Measurements from ENCODE around the gene FTCDNL1. TPM values are rescaled to one million over a fixed set of nuclear protein-coding genes. Genes with fewer than 3 reads are reported as not detected.

Gene FTCDNL1
- total and polyA plus RNA-seq, 4 donors, result 2.1 to 5.3 (median 4.1) TPM

DNA sequence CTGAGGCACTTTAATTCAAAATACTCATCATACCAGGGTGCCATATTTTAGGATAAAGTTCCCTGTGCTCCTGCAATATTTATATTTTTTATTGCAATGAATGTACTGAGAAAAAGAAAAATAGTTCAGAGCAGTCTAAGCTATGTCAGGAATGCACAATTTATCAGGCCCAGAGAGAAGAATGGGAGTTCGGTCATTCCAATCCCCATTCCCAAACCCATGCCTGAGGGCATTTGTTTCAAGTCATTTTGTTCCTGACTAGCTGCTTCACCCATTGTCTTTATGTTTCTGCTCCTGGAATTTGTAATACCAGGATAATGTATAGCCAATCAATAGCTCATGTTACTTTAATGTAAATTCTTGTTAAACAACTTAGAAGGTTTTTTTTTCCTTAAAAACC is 24.4 kb upstream of the FTCDNL1 start (continued):
- TF ChIP-seq, protein P1, sequence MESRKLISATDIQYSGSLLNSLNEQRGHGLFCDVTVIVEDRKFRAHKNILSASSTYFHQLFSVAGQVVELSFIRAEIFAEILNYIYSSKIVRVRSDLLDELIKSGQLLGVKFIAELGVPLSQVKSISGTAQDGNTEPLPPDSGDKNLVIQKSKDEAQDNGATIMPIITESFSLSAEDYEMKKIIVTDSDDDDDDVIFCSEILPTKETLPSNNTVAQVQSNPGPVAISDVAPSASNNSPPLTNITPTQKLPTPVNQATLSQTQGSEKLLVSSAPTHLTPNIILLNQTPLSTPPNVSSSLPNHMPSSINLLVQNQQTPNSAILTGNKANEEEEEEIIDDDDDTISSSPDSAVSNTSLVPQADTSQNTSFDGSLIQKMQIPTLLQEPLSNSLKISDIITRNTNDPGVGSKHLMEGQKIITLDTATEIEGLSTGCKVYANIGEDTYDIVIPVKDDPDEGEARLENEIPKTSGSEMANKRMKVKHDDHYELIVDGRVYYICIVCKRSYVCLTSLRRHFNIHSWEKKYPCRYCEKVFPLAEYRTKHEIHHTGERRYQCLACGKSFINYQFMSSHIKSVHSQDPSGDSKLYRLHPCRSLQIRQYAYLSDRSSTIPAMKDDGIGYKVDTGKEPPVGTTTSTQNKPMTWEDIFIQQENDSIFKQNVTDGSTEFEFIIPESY (IDR thresholded peaks at IDR 0.05), result no peak
- no peak for TF ChIP-seq JUND (IDR thresholded peaks at IDR 0.05)

DNA sequence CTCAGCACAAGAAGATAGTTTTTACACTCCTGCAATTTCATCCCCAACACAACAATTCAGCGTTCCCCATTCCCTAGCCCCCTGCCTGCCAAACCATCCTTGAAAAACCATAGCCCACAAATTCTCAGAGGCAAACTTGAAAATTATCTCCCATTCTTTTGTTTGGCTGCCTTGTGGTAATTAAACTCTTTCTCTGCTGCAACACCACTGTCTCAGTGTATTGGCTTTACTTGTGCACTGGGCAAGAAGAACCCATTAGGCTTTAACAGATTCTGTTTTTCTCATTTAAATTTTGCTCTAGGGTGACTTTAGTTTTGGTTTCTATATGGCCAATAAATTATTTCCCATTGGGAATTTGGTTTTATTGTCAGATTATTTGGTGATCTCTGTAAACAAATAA is 23.2 kb upstream of the FTCDNL1 start:
- TF ChIP-seq HNF4G (IDR thresholded peaks at IDR 0.05) (no peak), JUND (IDR thresholded peaks at IDR 0.05) (no peak), YY1 (IDR thresholded peaks at IDR 0.05) (no peak), EGR1 (IDR thresholded peaks at IDR 0.05; ENCODE audit: low read depth in 2 of 2) (no peak), FOXA2 (IDR thresholded peaks at IDR 0.05) (no peak), TAF1 (conservative IDR thresholded peaks at IDR 0.05) (no peak), HNF4A (conservative IDR thresholded peaks at IDR 0.05) (no peak), NR2F2 (IDR thresholded peaks at IDR 0.05) (no peak), SP1 (IDR thresholded peaks at IDR 0.05) (no peak), FOXA1 (IDR thresholded peaks at IDR 0.05) (no peak), RXRA (IDR thresholded peaks at IDR 0.05) (no peak), GABPA (IDR thresholded peaks at IDR 0.05 in 1 of 2, conservative IDR thresholded peaks at IDR 0.05 in 1 of 2) (no peak), RAD21 (IDR thresholded peaks at IDR 0.05) (no peak)
- TF ChIP-seq, protein P1 (IDR thresholded peaks at IDR 0.05), result no peak
- TF ChIP-seq, protein P2, sequence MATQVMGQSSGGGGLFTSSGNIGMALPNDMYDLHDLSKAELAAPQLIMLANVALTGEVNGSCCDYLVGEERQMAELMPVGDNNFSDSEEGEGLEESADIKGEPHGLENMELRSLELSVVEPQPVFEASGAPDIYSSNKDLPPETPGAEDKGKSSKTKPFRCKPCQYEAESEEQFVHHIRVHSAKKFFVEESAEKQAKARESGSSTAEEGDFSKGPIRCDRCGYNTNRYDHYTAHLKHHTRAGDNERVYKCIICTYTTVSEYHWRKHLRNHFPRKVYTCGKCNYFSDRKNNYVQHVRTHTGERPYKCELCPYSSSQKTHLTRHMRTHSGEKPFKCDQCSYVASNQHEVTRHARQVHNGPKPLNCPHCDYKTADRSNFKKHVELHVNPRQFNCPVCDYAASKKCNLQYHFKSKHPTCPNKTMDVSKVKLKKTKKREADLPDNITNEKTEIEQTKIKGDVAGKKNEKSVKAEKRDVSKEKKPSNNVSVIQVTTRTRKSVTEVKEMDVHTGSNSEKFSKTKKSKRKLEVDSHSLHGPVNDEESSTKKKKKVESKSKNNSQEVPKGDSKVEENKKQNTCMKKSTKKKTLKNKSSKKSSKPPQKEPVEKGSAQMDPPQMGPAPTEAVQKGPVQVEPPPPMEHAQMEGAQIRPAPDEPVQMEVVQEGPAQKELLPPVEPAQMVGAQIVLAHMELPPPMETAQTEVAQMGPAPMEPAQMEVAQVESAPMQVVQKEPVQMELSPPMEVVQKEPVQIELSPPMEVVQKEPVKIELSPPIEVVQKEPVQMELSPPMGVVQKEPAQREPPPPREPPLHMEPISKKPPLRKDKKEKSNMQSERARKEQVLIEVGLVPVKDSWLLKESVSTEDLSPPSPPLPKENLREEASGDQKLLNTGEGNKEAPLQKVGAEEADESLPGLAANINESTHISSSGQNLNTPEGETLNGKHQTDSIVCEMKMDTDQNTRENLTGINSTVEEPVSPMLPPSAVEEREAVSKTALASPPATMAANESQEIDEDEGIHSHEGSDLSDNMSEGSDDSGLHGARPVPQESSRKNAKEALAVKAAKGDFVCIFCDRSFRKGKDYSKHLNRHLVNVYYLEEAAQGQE (IDR thresholded peaks at IDR 0.05), result no peak
- TF ChIP-seq, protein P3, sequence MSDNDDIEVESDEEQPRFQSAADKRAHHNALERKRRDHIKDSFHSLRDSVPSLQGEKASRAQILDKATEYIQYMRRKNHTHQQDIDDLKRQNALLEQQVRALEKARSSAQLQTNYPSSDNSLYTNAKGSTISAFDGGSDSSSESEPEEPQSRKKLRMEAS (IDR thresholded peaks at IDR 0.05), result no peak
- TF ChIP-seq, protein P4, sequence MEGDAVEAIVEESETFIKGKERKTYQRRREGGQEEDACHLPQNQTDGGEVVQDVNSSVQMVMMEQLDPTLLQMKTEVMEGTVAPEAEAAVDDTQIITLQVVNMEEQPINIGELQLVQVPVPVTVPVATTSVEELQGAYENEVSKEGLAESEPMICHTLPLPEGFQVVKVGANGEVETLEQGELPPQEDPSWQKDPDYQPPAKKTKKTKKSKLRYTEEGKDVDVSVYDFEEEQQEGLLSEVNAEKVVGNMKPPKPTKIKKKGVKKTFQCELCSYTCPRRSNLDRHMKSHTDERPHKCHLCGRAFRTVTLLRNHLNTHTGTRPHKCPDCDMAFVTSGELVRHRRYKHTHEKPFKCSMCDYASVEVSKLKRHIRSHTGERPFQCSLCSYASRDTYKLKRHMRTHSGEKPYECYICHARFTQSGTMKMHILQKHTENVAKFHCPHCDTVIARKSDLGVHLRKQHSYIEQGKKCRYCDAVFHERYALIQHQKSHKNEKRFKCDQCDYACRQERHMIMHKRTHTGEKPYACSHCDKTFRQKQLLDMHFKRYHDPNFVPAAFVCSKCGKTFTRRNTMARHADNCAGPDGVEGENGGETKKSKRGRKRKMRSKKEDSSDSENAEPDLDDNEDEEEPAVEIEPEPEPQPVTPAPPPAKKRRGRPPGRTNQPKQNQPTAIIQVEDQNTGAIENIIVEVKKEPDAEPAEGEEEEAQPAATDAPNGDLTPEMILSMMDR (IDR thresholded peaks at IDR 0.05; ENCODE audit: low read depth, low read length, missing input control), result no peak
- TF ChIP-seq, protein P5, sequence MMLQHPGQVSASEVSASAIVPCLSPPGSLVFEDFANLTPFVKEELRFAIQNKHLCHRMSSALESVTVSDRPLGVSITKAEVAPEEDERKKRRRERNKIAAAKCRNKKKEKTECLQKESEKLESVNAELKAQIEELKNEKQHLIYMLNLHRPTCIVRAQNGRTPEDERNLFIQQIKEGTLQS (IDR thresholded peaks at IDR 0.05), result no peak
- Histone ChIP-seq H3K9me3 (ENCODE audit: control insufficient read depth in 4 of 4, low read length in 3 of 4) (peaks cover 3 to 9% (median 4%) of the 10 kb centered on the region in 4 donors), H3K4me3 (ENCODE audit: low read depth in 1 of 3, low read length in 3 of 3) (no peak overlapping the region), H3K27me3 (ENCODE audit: control insufficient read depth in 4 of 4, insufficient read depth in 4 of 4, low read length in 3 of 4) (peaks cover 0 to 5% (median 0%) of the 10 kb centered on the region in 4 donors), H3K27ac (ENCODE audit: low read depth in 1 of 2, low read length in 2 of 2) (no peak overlapping the region), H3K9ac (ENCODE audit: low read depth in 1 of 2, low read length in 2 of 2) (no peak overlapping the region), H3K36me3 (ENCODE audit: control insufficient read depth in 4 of 4, insufficient read depth in 3 of 4, low read depth in 1 of 4, low read length in 3 of 4) (no peaks in the 10 kb centered on the region), H3K4me1 (ENCODE audit: control insufficient read depth in 4 of 4, insufficient read depth in 4 of 4, low read length in 3 of 4) (no peaks in the 10 kb centered on the region)
- WGBS, result 94% methylated on average over 1 of the region's 1 CpG
- DNase-seq (ENCODE audit: low spot score), result no peak

Measured in liver (tissue), 9 donors.